Upper lobe of left lung (tissue), 6 donors: ENCODE measurements around the gene CACNG1. TPM values are rescaled to one million over a fixed set of nuclear protein-coding genes. Genes with fewer than 3 reads are reported as not detected.

Experiments used
- ATAC-seq, 2 donors: fragments of 200-7000 bp; cut with Tn5 transposase; one replicate each; pipeline ENCODE4 v1.9.1; 2022; ENCODE audit warnings: mild to moderate bottlenecking in 2 of 2, moderate library complexity in 2 of 2; ENCODE audit not compliant: low FRiP score in 2 of 2
- DNase-seq, 2 donors: peaks; one replicate each; pipeline ENCODE4 v3.0.0-alpha.2; 2019 to 2020
- H3K27ac ChIP-seq, 4 donors: fragments of 200-600 bp; sonication (generic); one replicate each; pipeline ENCODE4 v1.5.1; 2016 to 2019
- H3K27me3 ChIP-seq, 4 donors: fragments of 200-600 bp; sonication (generic); one replicate each; pipeline ENCODE4 v1.5.1; 2017 to 2019
- H3K36me3 ChIP-seq, 4 donors: fragments of 200-600 bp; sonication (generic); one replicate each; pipeline ENCODE4 v1.5.1; 2016 to 2019
- H3K4me1 ChIP-seq, 4 donors: fragments of 200-600 bp; sonication (generic); one replicate each; pipeline ENCODE4 v1.5.1; 2018 to 2019
- H3K4me3 ChIP-seq, 4 donors: fragments of 200-600 bp; sonication (generic); one replicate each; pipeline ENCODE4 v1.5.1; 2017 to 2019; ENCODE audit warnings: mild to moderate bottlenecking in 2 of 4, moderate library complexity in 1 of 4
- H3K9me3 ChIP-seq, 4 donors: fragments of 200-600 bp; sonication (generic); one replicate each; pipeline ENCODE4 v1.5.1; 2018 to 2019
- EP300 ChIP-seq, 4 donors: sonication (generic); formaldehyde crosslinking; IDR thresholded peaks; one replicate each; pipeline ENCODE4 v1.5.1; 2017; ENCODE audit warnings: antibody characterized with exemption in 4 of 4, control low read depth in 2 of 4
- POLR2A ChIP-seq, 4 donors: fragments of 450-650 bp; IDR thresholded peaks; one replicate each; pipeline ENCODE4 v1.5.1; 2016 to 2017; ENCODE audit warnings: antibody characterized with exemption in 4 of 4, mild to moderate bottlenecking in 2 of 4
- POLR2AphosphoS5 ChIP-seq, 2 donors: sonication (generic); formaldehyde crosslinking; IDR thresholded peaks; one replicate each; pipeline ENCODE4 v1.5.1; 2017; ENCODE audit warnings: antibody characterized with exemption in 2 of 2
- WGBS, 2 donors: methylation state at CpG; one replicate each; pipeline ENCODE4 v1.1.5; 2017 to 2018; 5-methylcytosine and 5-hydroxymethylcytosine counted together
- total RNA-seq, 6 donors: library from RNA; depleted of rRNA in 4 of 6; stranded (reverse); fragments of >200 nt in 4 of 6; gene quantifications; one replicate each; pipeline versions ENCODE4 v1.1.0 to v1.2.1, GENCODE V29; 2016 to 2021
- TF ChIP-seq, protein P1 (sequence below), 6 experiments: fragments of 450-650 bp in 4 of 6; fragments of 200-600 bp in 2 of 6; sonication (generic) in 2 of 6; IDR thresholded peaks; one replicate each; pipeline ENCODE4 v1.5.1; 2016 to 2019; ENCODE audit warnings: antibody characterized with exemption in 6 of 6
- donor health status: DM: no; HTN: no; CAD: no; lungs with moderate emphysema.
- donor health status: DM: no; HTN: yes; CAD: no; lungs with severe emphysema.

The CACNG1 gene
- total RNA-seq, 6 donors from 2014 or later: 0.61 TPM; not detected in 5

GRCh38 chr17:67003231-67003630 is 41.1 kb upstream of the CACNG1 start:
- Histone ChIP-seq H3K4me1 (no peaks in the 10 kb centered on the region), H3K4me3 (no peak overlapping the region), H3K36me3 (no peaks in the 10 kb centered on the region), H3K27ac (no peak overlapping the region), H3K27me3 (no peaks in the 10 kb centered on the region), H3K9me3 (no peaks in the 10 kb centered on the region)
- DNase-seq (no peak), ATAC-seq (no peak)
- 91 to 94% methylated on average over 2 of the region's 2 CpGs for WGBS, 2 donors
- TF ChIP-seq, protein P1, sequence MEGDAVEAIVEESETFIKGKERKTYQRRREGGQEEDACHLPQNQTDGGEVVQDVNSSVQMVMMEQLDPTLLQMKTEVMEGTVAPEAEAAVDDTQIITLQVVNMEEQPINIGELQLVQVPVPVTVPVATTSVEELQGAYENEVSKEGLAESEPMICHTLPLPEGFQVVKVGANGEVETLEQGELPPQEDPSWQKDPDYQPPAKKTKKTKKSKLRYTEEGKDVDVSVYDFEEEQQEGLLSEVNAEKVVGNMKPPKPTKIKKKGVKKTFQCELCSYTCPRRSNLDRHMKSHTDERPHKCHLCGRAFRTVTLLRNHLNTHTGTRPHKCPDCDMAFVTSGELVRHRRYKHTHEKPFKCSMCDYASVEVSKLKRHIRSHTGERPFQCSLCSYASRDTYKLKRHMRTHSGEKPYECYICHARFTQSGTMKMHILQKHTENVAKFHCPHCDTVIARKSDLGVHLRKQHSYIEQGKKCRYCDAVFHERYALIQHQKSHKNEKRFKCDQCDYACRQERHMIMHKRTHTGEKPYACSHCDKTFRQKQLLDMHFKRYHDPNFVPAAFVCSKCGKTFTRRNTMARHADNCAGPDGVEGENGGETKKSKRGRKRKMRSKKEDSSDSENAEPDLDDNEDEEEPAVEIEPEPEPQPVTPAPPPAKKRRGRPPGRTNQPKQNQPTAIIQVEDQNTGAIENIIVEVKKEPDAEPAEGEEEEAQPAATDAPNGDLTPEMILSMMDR (IDR thresholded peaks at IDR 0.05): no peak
- no peak for TF ChIP-seq POLR2AphosphoS5 (IDR thresholded peaks at IDR 0.05)
- no peak for TF ChIP-seq POLR2A (IDR thresholded peaks at IDR 0.05)
- no peak for TF ChIP-seq EP300 (IDR thresholded peaks at IDR 0.05)

DNA sequence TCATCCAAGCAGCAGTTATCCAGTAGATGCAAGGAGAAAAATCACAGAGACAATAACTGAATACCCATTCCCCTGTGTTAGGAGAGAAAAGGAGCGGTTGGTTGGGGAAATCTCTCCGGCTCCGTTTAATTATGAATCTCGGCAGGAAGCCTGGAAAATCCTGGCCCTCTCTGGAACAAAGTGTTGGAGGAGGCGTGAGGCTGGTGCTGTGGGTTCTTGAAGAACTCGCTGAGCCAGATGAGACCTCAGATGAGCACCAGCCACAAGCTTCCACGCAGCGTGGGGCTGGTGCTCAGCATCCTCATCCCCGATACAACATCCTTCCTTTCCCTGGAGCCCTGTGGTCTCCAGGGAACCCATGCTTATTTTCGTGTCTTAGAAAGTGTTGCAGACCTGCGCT is 40.2 kb upstream of the CACNG1 start:
- H3K27me3 ChIP-seq: no peaks in the 10 kb centered on the region
- H3K27ac ChIP-seq: no peak overlapping the region
- H3K4me3 ChIP-seq: no peak overlapping the region
- H3K9me3 ChIP-seq: no peaks in the 10 kb centered on the region
- DNase-seq (no peak), ATAC-seq (no peak)
- WGBS, 2 donors: 72 to 76% methylated on average over 11 of the region's 11 CpGs
- H3K36me3 ChIP-seq: no peaks in the 10 kb centered on the region
- TF ChIP-seq, protein P1 (IDR thresholded peaks at IDR 0.05): no peak
- TF ChIP-seq POLR2AphosphoS5 (IDR thresholded peaks at IDR 0.05) (no peak), POLR2A (IDR thresholded peaks at IDR 0.05) (no peak), EP300 (IDR thresholded peaks at IDR 0.05) (no peak)
- H3K4me1 ChIP-seq: no peaks in the 10 kb centered on the region

DNA sequence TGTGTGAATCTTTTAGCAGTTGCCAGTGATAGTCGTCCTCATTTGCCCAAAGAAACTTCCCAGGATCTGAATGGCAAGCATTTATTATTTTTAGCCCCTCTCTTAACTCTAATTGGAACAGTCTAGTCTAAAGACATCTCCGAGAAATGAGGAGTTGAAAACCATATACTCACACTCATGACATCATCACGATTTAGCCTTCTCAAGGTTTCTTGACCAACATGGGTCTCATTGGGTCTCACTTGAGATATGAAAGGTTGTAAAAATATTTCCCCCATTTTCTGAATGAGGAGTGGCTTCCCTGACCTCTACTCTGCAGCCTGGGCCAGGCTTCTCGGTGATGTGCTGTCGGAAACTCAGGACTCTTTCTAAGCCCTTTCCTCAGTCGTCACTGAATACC is 37.1 kb upstream of the CACNG1 start:
- TF ChIP-seq EP300 (IDR thresholded peaks at IDR 0.05) (no peak), POLR2AphosphoS5 (IDR thresholded peaks at IDR 0.05) (no peak), POLR2A (IDR thresholded peaks at IDR 0.05) (no peak)
- TF ChIP-seq, protein P1 (IDR thresholded peaks at IDR 0.05): no peak
- no peaks in the 10 kb centered on the region for H3K9me3 ChIP-seq
- no peak overlapping the region for H3K4me3 ChIP-seq
- no peak overlapping the region for H3K27ac ChIP-seq
- no peaks in the 10 kb centered on the region for H3K36me3 ChIP-seq
- H3K27me3 ChIP-seq: no peaks in the 10 kb centered on the region
- WGBS, 2 donors: 84 to 91% methylated on average over 6 of the region's 6 CpGs
- H3K4me1 ChIP-seq: no peaks in the 10 kb centered on the region
- no peak for DNase-seq
- no peak for ATAC-seq

GRCh38 chr17:67008101-67008500 is 36.3 kb upstream of the CACNG1 start:
- Histone ChIP-seq H3K27me3 (no peaks in the 10 kb centered on the region), H3K9me3 (no peaks in the 10 kb centered on the region), H3K36me3 (no peaks in the 10 kb centered on the region), H3K4me1 (no peaks in the 10 kb centered on the region), H3K4me3 (no peak overlapping the region), H3K27ac (no peak overlapping the region)
- ATAC-seq (no peak), DNase-seq (no peak)
- 75 to 81% methylated on average over 6 of the region's 6 CpGs for WGBS, 2 donors
- TF ChIP-seq EP300 (IDR thresholded peaks at IDR 0.05) (no peak), POLR2AphosphoS5 (IDR thresholded peaks at IDR 0.05) (no peak), POLR2A (IDR thresholded peaks at IDR 0.05) (no peak)
- TF ChIP-seq, protein P1 (IDR thresholded peaks at IDR 0.05): no peak

DNA sequence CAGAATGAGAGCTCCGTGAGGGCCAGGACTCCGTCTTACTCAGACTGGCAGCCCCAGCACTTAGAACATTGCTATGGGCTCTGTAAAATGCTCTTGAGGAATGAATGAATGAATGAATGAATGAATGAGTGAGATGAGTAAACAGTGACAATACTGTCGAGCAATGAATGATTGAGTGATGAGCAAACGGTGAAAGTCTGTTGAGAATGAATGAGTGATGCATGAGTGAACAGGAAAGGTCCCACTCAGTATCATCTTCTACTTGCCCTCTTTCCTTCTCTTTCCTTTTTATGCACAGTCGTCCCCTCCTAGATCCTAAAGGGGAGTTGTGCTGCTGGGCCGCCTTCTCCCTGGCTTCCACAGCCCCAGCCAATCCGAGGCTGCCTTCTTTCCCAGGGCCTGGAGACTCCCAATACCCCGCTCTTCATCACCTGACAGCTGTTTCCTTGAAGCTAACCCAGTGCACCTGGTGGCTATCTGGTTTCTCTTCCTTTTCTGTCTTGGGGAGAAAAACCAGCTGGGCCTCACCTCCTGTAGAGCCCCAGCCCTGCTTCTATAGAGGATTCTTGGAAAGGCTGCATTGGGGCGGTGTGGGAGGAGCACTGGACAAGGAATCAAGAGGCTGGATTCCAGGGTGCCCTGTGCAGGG is 32.7 kb upstream of the CACNG1 start:
- Histone ChIP-seq H3K4me1 (no peaks in the 10 kb centered on the region), H3K36me3 (no peaks in the 10 kb centered on the region), H3K27me3 (no peaks in the 10 kb centered on the region), H3K27ac (no peak overlapping the region), H3K4me3 (no peak overlapping the region), H3K9me3 (no peaks in the 10 kb centered on the region)
- ATAC-seq: no peak
- TF ChIP-seq EP300 (IDR thresholded peaks at IDR 0.05) (no peak), POLR2AphosphoS5 (IDR thresholded peaks at IDR 0.05) (no peak), POLR2A (IDR thresholded peaks at IDR 0.05) (no peak)
- TF ChIP-seq, protein P1 (IDR thresholded peaks at IDR 0.05): no peak
- 75 to 77% methylated on average over 9 of the region's 9 CpGs for WGBS, 2 donors
- DNase-seq: no peak
